K562 (cell line): Measurements from ENCODE around the gene PPP1R14B. TPM values are rescaled to one million over a fixed set of nuclear protein-coding genes. Genes with fewer than 3 reads are reported as not detected.

ENCODE experiments used
- ATF2 ChIP-seq: sonication (generic); formaldehyde crosslinking; IDR thresholded peaks from 2 replicates; pipeline ENCODE4 v1.8.1; 2022; ENCODE audit warnings: missing genetic modification reagents
- BRF1 ChIP-seq: IDR thresholded peaks from 3 replicates; pipeline ENCODE4 v1.6.1; 2011; ENCODE audit warnings: borderline replicate concordance, mild to moderate bottlenecking; ENCODE audit not compliant: insufficient read length; ENCODE audit errors: extremely low read depth
- CBX3 ChIP-seq, 2 experiments: IDR thresholded peaks; 1 replicate in 1 of 2; 2 replicates in 1 of 2; pipeline ENCODE4 v1.6.1; 2012; ENCODE audit warnings: inconsistent platforms in 2 of 2, low read length in 2 of 2, borderline replicate concordance in 1 of 2, control low read depth in 1 of 2
- ESRRB ChIP-seq: fragments of 250-450 bp; sonication (Bioruptor Pico); IDR thresholded peaks from 2 replicates; pipeline ENCODE4 v1.5.0; 2020; ENCODE audit warnings: mild to moderate bottlenecking, moderate library complexity, borderline replicate concordance
- ETS1 ChIP-seq: conservative IDR thresholded peaks from 2 replicates; pipeline ENCODE4 v1.6.1; 2011; ENCODE audit warnings: low read depth, mild to moderate bottlenecking, low read length; ENCODE audit not compliant: control insufficient read depth
- HOMEZ ChIP-seq: fragments of 250-450 bp; sonication (Bioruptor Pico); IDR thresholded peaks from 2 replicates; pipeline ENCODE4 v1.4.0; 2020; ENCODE audit warnings: mild to moderate bottlenecking, moderate library complexity
- NBN ChIP-seq: fragments of 450-650 bp; IDR thresholded peaks from 2 replicates; pipeline ENCODE4 v1.6.1; 2016; ENCODE audit warnings: low read depth, mild to moderate bottlenecking
- NFE2 ChIP-seq: IDR thresholded peaks from 2 replicates; pipeline ENCODE4 v1.6.1; 2014; ENCODE audit warnings: antibody characterized with exemption, low read depth
- PHF20 ChIP-seq: fragments of 450-650 bp; IDR thresholded peaks from 2 replicates; pipeline ENCODE4 v1.6.1; 2018; ENCODE audit not compliant: partially characterized antibody
- PRPF4 ChIP-seq: fragments of 200-400 bp; formaldehyde crosslinking; IDR thresholded peaks from one replicate; pipeline ENCODE4 v1.6.1; 2017; ENCODE audit warnings: low read length, low read depth, mild to moderate bottlenecking; ENCODE audit not compliant: insufficient read depth, poor library complexity, severe bottlenecking
- RBFOX2 ChIP-seq: fragments of 200-400 bp; formaldehyde crosslinking; IDR thresholded peaks from 2 replicates; pipeline ENCODE4 v1.6.1; 2017; ENCODE audit warnings: low read depth, mild to moderate bottlenecking, low read length, moderate library complexity
- RBM34 ChIP-seq: fragments of 200-400 bp; formaldehyde crosslinking; IDR thresholded peaks from 2 replicates; pipeline ENCODE4 v1.6.1; 2018; ENCODE audit warnings: low read length, borderline replicate concordance; ENCODE audit not compliant: insufficient read depth
- SLC30A9 ChIP-seq: fragments of 250-450 bp; sonication (Bioruptor Pico); IDR thresholded peaks from 2 replicates; pipeline ENCODE4 v1.8.0; 2022; ENCODE audit warnings: mild to moderate bottlenecking, moderate library complexity
- SMARCA5 ChIP-seq: fragments of 450-650 bp; IDR thresholded peaks from 2 replicates; pipeline ENCODE4 v1.6.1; 2016
- TAL1 ChIP-seq: fragments of 450-650 bp; IDR thresholded peaks from 2 replicates; pipeline ENCODE4 v1.6.1; 2016; ENCODE audit warnings: mild to moderate bottlenecking
- TCFL5 ChIP-seq: fragments of 250-450 bp; sonication (Bioruptor Pico); conservative IDR thresholded peaks from 2 replicates; pipeline ENCODE4 v1.6.1; 2021; ENCODE audit warnings: mild to moderate bottlenecking, moderate library complexity, matching md5 sums
- ZBTB5 ChIP-seq: fragments of 450-650 bp; IDR thresholded peaks from 2 replicates; pipeline ENCODE4 v1.6.1; 2017; ENCODE audit warnings: antibody characterized with exemption
- ZFP36 ChIP-seq: fragments of 150-350 bp; IDR thresholded peaks from 2 replicates; pipeline ENCODE4 v1.6.1; 2018; ENCODE audit warnings: low read length, low read depth; ENCODE audit not compliant: partially characterized antibody
- ZNF134 ChIP-seq: fragments of 250-450 bp; sonication (Bioruptor Pico); conservative IDR thresholded peaks from 2 replicates; pipeline ENCODE4 v1.4.0; 2020
- ZNF695 ChIP-seq: fragments of 450-650 bp; formaldehyde crosslinking; IDR thresholded peaks from 2 replicates; pipeline ENCODE4 v1.4.0; 2020; ENCODE audit warnings: mild to moderate bottlenecking, moderate library complexity
- polyA plus RNA-seq, 8 experiments: library from polyadenylated mRNA; depleted of rRNA in 4 of 8; stranded (reverse) in 5 of 8; unstranded in 3 of 8; fragments of >200 nt; fragmentation: Nextera tagmentation in 2 of 8; fragmentation: Illumina TruSeq in 1 of 8; extraction: Ambion mirVana in 2 of 8; extraction: Trizol in 1 of 8; gene quantifications; 2 replicates each; pipeline versions ENCODE4 v1.2.1 to v1.2.3, GENCODE V29; 2011 to 2014; ENCODE audit warnings: inconsistent platforms in 1 of 8, missing spikeins in 1 of 8
- total RNA-seq, 7 experiments: library from RNA; depleted of rRNA in 6 of 7; stranded (reverse); fragments of >200 nt in 6 of 7; fragmentation: Illumina TruSeq in 2 of 7; extraction: Trizol in 2 of 7; gene quantifications; 2 replicates each; pipeline versions ENCODE4 v1.2.1 to v1.2.3, GENCODE V29; 2011 to 2021; ENCODE audit warnings: low replicate concordance in 1 of 7

Gene PPP1R14B
- total and polyA plus RNA-seq, 9 of the 15 experiments (the other 6 are each of a cell fraction or from before 2014, with no cell fraction given): 7.7 to 566 (median 212) TPM

- TF ChIP-seq ATF2 (CRISPR knock-in tag): no peak
- TF ChIP-seq SLC30A9: no peak
- peak; percentile 83 for TF ChIP-seq RBFOX2
- no peak for TF ChIP-seq ESRRB
- no peak for TF ChIP-seq TCFL5
- TF ChIP-seq TAL1: no peak
- peak; percentile 26; the same call in 1 of the 2 replicates for TF ChIP-seq ETS1
- no peak for TF ChIP-seq BRF1
- no peak for TF ChIP-seq ZNF695 (CRISPR knock-in tag)
- TF ChIP-seq SMARCA5: peak; percentile 56; the same call in 1 of the 2 replicates
- no peak for TF ChIP-seq ZBTB5
- TF ChIP-seq HOMEZ (CRISPR knock-in tag): no peak
- peak; percentile 61 for TF ChIP-seq NFE2
- no peak; a peak in 1 of 3 replicates for TF ChIP-seq CBX3 (IDR thresholded peaks at IDR 0.05; ENCODE audit: borderline replicate concordance in 1 of 2, low read length in 2 of 2)
- TF ChIP-seq NBN: peak; percentile 77
- TF ChIP-seq ZNF134 (CRISPR knock-in tag): no peak
- TF ChIP-seq RBM34: no peak
- no peak for TF ChIP-seq PHF20
- no peak for TF ChIP-seq PRPF4
- peak; percentile 40 for TF ChIP-seq ZFP36
Observed at GRCh38 chr11:64245797-64246620, 734 bp downstream of the PPP1R14B start (continued).
